GM21717 (cell line): ENCODE data around the gene ZEB2.

ENCODE experiments used
- ATAC-seq: cut with Tn5 transposase; IDR thresholded peaks from one replicate; pipeline ENCODE4 v1.9.1; 2021; ENCODE audit warnings: mild to moderate bottlenecking, moderate library complexity; ENCODE audit not compliant: unreplicated experiment

Gene ZEB2

GRCh38 chr2:144472046-144472412 lies 47.9 kb downstream of the ZEB2 start:
- ATAC-seq: no peak

GRCh38 chr2:144471305-144472045 lies 48.4 kb downstream of the ZEB2 start:
- peak; percentile 84 for ATAC-seq

- no peak for ATAC-seq
These were observed 49.1 kb downstream of the ZEB2 start for GRCh38 chr2:144470816-144471215.

- ATAC-seq: no peak
These were observed 49.6 kb downstream of the ZEB2 start for GRCh38 chr2:144470334-144470733.

GRCh38 chr2:144469798-144470197 lies 50.1 kb downstream of the ZEB2 start:
- no peak for ATAC-seq

GRCh38 chr2:144468823-144469595 lies 50.9 kb downstream of the ZEB2 start:
- no peak for ATAC-seq

GRCh38 chr2:144467502-144468137 lies 52.3 kb downstream of the ZEB2 start:
- no peak for ATAC-seq

- no peak for ATAC-seq
These were observed 53.3 kb downstream of the ZEB2 start for GRCh38 chr2:144466637-144467036.

- ATAC-seq: no peak
These were observed 54.2 kb downstream of the ZEB2 start for GRCh38 chr2:144465749-144466148.

GRCh38 chr2:144464730-144465129 lies 55.2 kb downstream of the ZEB2 start:
- no peak for ATAC-seq

- ATAC-seq: no peak
These were observed 56.7 kb downstream of the ZEB2 start for GRCh38 chr2:144463266-144463665.

GRCh38 chr2:144462266-144462665 lies 57.7 kb downstream of the ZEB2 start:
- ATAC-seq: no peak

GRCh38 chr2:144461308-144461766 lies 58.6 kb downstream of the ZEB2 start:
- no peak for ATAC-seq

GRCh38 chr2:144460727-144461307 lies 59.1 kb downstream of the ZEB2 start:
- ATAC-seq: no peak

- ATAC-seq: no peak
These were observed 60.0 kb downstream of the ZEB2 start for GRCh38 chr2:144459937-144460336.

GRCh38 chr2:144459286-144459685 lies 60.6 kb downstream of the ZEB2 start:
- ATAC-seq: no peak

- ATAC-seq: no peak
These were observed 61.4 kb downstream of the ZEB2 start for GRCh38 chr2:144458541-144458940.

GRCh38 chr2:144456680-144457079 lies 63.2 kb downstream of the ZEB2 start:
- ATAC-seq: peak; percentile 76

- no peak for ATAC-seq
These were observed 63.9 kb downstream of the ZEB2 start for GRCh38 chr2:144455987-144456386.

- ATAC-seq: peak; percentile 50
These were observed 65.2 kb downstream of the ZEB2 start for GRCh38 chr2:144454466-144455287.
